EL (cell line): ENCODE measurements around the gene S100A12.
"Not testable (repeated sequence)": the region's sequence is repeated elsewhere in the genome, so short reads cannot be mapped to it uniquely, and the experiment has no call there.

Source experiments
- DNase-seq: peaks from one replicate; pipeline ENCODE4 v3.0.0-alpha.2; 2016

S100A12 gene

GRCh38 chr1:153349363-153350320, 25.8 kb downstream of the S100A12 start:
- no peak for DNase-seq

GRCh38 chr1:153348511-153349362, 26.7 kb downstream of the S100A12 start, which contains the start of gene PGLYRP4:
PGLYRP4 (minus strand) TSS chr1:153348841; CDS start chr1:153347932, 909 bp downstream.
- DNase-seq: no peak

- no peak for DNase-seq
Observed at GRCh38 chr1:153347856-153348255, 27.6 kb downstream of the S100A12 start.

- not testable (repeated sequence) for DNase-seq
Observed at GRCh38 chr1:153347049-153347448, 28.4 kb downstream of the S100A12 start.

GRCh38 chr1:153346077-153346723, 29.2 kb downstream of the S100A12 start:
- DNase-seq: no peak

- no peak for DNase-seq
Observed at GRCh38 chr1:153345187-153346076, 30.0 kb downstream of the S100A12 start.

- DNase-seq: no peak
Observed at GRCh38 chr1:153344718-153345025, 30.7 kb downstream of the S100A12 start.

GRCh38 chr1:153343811-153344717, 31.4 kb downstream of the S100A12 start:
- DNase-seq: no peak

GRCh38 chr1:153343040-153343681, 32.3 kb downstream of the S100A12 start:
- no peak for DNase-seq

- no peak for DNase-seq
Observed at GRCh38 chr1:153342178-153342577, 33.2 kb downstream of the S100A12 start.

- no peak for DNase-seq
Observed at GRCh38 chr1:153341431-153341934, 33.9 kb downstream of the S100A12 start.

- DNase-seq: no peak
Observed at GRCh38 chr1:153340356-153340755, 35.1 kb downstream of the S100A12 start.

- DNase-seq: no peak
Observed at GRCh38 chr1:153339802-153340201, 35.6 kb downstream of the S100A12 start.

- no peak for DNase-seq
Observed at GRCh38 chr1:153337980-153338853, 37.2 kb downstream of the S100A12 start.

GRCh38 chr1:153336650-153337049, 38.8 kb downstream of the S100A12 start:
- no peak for DNase-seq

GRCh38 chr1:153333902-153334301, 41.5 kb downstream of the S100A12 start:
- DNase-seq: no peak

GRCh38 chr1:153324912-153325311, 50.5 kb downstream of the S100A12 start:
- no peak for DNase-seq
